ENCODE measurements around the gene DHRS9.

Gene DHRS9

GRCh38 chr2:169065864-169066517, 3.4 kb upstream of the DHRS9 start:
- DNase-seq = no peak

GRCh38 chr2:169066897-169067296, 2.5 kb upstream of the DHRS9 start:
- DNase-seq = no peak

- no peak for DNase-seq
Observed at GRCh38 chr2:169069833-169070232, 470 bp downstream of the DHRS9 start.

GRCh38 chr2:169071455-169071854, 2.1 kb downstream of the DHRS9 start:
- DNase-seq = no peak

- DNase-seq = no peak
Observed at GRCh38 chr2:169072163-169072925, 3.0 kb downstream of the DHRS9 start.

GRCh38 chr2:169073211-169073962, 4.0 kb downstream of the DHRS9 start:
- no peak for DNase-seq

GRCh38 chr2:169073963-169074751, 4.8 kb downstream of the DHRS9 start:
- DNase-seq = no peak

GRCh38 chr2:169077674-169078240, 8.4 kb downstream of the DHRS9 start:
- DNase-seq = no peak

- DNase-seq = no peak
Observed at GRCh38 chr2:169080250-169081069, 11.1 kb downstream of the DHRS9 start.

- no peak for DNase-seq
Observed at GRCh38 chr2:169081551-169081950, 12.2 kb downstream of the DHRS9 start.

GRCh38 chr2:169082995-169083394, 13.6 kb downstream of the DHRS9 start:
- no peak for DNase-seq

- no peak for DNase-seq
Observed at GRCh38 chr2:169086893-169087467, 17.6 kb downstream of the DHRS9 start.

GRCh38 chr2:169087757-169088379, 18.5 kb downstream of the DHRS9 start:
- no peak for DNase-seq

- DNase-seq = no peak
Observed at GRCh38 chr2:169089182-169089581, 19.8 kb downstream of the DHRS9 start.

- no peak for DNase-seq
Observed at GRCh38 chr2:169090133-169090820, 20.9 kb downstream of the DHRS9 start.

- no peak for DNase-seq
Observed at GRCh38 chr2:169091256-169091655, 21.9 kb downstream of the DHRS9 start.

- no peak for DNase-seq
Observed at GRCh38 chr2:169091761-169092519, 22.6 kb downstream of the DHRS9 start.

GRCh38 chr2:169093535-169093934, 24.2 kb downstream of the DHRS9 start:
- DNase-seq = no peak

- DNase-seq = no peak
Observed at GRCh38 chr2:169094676-169095075, 25.3 kb downstream of the DHRS9 start.
